Left lung (tissue), 10 donors: ENCODE measurements around the gene RENBP. TPM values are rescaled to one million over a fixed set of nuclear protein-coding genes. Genes with fewer than 3 reads are reported as not detected.

Experiments
- ATAC-seq: fragments of 200-7000 bp; cut with Tn5 transposase; one replicate; pipeline ENCODE4 v1.9.1; 2020; ENCODE audit warnings: moderate library complexity
- DNase-seq, 4 donors: peaks; one replicate each; pipeline ENCODE4 v3.0.0-alpha.2; 2013 to 2020
- H3K27ac ChIP-seq, 2 donors: fragments of 200-600 bp; sonication (generic) in 1 of 2; one replicate each; pipeline versions ENCODE4 v1.5.0 to v1.8.0; 2020 to 2021
- H3K27me3 ChIP-seq, 2 donors: fragments of 200-600 bp; sonication (generic) in 1 of 2; one replicate each; pipeline versions ENCODE4 v1.5.0 to v1.8.0; 2020 to 2021
- H3K36me3 ChIP-seq, 2 donors: fragments of 200-600 bp; sonication (generic) in 1 of 2; one replicate each; pipeline versions ENCODE4 v1.5.0 to v1.8.0; 2020 to 2021
- H3K4me1 ChIP-seq, 2 donors: fragments of 200-600 bp; one replicate each; pipeline ENCODE4 v1.8.0; 2021
- H3K4me3 ChIP-seq, 2 donors: fragments of 200-600 bp; sonication (generic) in 1 of 2; one replicate each; pipeline versions ENCODE4 v1.5.0 to v1.8.0; 2020 to 2021; ENCODE audit warnings: mild to moderate bottlenecking in 1 of 2
- H3K9me3 ChIP-seq, 2 donors: fragments of 200-600 bp; sonication (generic) in 1 of 2; one replicate each; pipeline versions ENCODE4 v1.5.0 to v1.8.0; 2020 to 2021
- intact Hi-C, 2 donors: fragments of 100-400 bp; cut with DNase I; formaldehyde crosslinking; loops; one replicate each; pipeline versions ENCODE4 v1.11.2 to v1.14.2; 2022
- polyA plus RNA-seq, 6 donors: library from polyadenylated mRNA; unstranded; fragments of 120-200 nt; gene quantifications; one replicate each; pipeline ENCODE4 v1.2.1, GENCODE V29; 2013; ENCODE audit not compliant: insufficient read length in 6 of 6
- total RNA-seq, 2 donors: library from RNA; stranded (reverse); fragmentation: NEBNext Ultra II Directional; extraction: Animal tissue kit (Norgen Biotek cat#: 25700); gene quantifications; one replicate each; pipeline ENCODE4 v1.2.1, GENCODE V29; 2021
- TF ChIP-seq, protein P1 (sequence below), 2 donors: fragments of 200-600 bp; sonication (generic) in 1 of 2; IDR thresholded peaks; one replicate each; pipeline versions ENCODE4 v1.5.0 to v1.8.0; 2021; ENCODE audit warnings: antibody characterized with exemption in 2 of 2
- donor health status: DM: no; HTN: yes; CAD: no.
- donor health status: DM: no; HTN: no; CAD: no.

RENBP gene
- total and polyA plus RNA-seq, 8 donors, result 5.2 to 62.1 (median 6.7) TPM

- Histone ChIP-seq H3K4me3 (no peak overlapping the region), H3K4me1 (peaks cover 0 to 8% of the 10 kb centered on the region in 2 donors), H3K27me3 (no peaks in the 10 kb centered on the region), H3K27ac (no peak overlapping the region), H3K9me3 (no peaks in the 10 kb centered on the region), H3K36me3 (peaks cover 0 to 100% of the 10 kb centered on the region in 2 donors)
- no peak for DNase-seq
- intact Hi-C loops, result no loop called here
- TF ChIP-seq, protein P1, sequence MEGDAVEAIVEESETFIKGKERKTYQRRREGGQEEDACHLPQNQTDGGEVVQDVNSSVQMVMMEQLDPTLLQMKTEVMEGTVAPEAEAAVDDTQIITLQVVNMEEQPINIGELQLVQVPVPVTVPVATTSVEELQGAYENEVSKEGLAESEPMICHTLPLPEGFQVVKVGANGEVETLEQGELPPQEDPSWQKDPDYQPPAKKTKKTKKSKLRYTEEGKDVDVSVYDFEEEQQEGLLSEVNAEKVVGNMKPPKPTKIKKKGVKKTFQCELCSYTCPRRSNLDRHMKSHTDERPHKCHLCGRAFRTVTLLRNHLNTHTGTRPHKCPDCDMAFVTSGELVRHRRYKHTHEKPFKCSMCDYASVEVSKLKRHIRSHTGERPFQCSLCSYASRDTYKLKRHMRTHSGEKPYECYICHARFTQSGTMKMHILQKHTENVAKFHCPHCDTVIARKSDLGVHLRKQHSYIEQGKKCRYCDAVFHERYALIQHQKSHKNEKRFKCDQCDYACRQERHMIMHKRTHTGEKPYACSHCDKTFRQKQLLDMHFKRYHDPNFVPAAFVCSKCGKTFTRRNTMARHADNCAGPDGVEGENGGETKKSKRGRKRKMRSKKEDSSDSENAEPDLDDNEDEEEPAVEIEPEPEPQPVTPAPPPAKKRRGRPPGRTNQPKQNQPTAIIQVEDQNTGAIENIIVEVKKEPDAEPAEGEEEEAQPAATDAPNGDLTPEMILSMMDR (IDR thresholded peaks at IDR 0.05), result no peak
- no peak for ATAC-seq
Observed at GRCh38 chrX:153953892-153954557, 9.6 kb upstream of the RENBP start.

GRCh38 chrX:153953342-153953830 lies 8.9 kb upstream of the RENBP start:
- Histone ChIP-seq H3K9me3 (no peaks in the 10 kb centered on the region), H3K4me1 (peaks cover 0 to 13% of the 10 kb centered on the region in 2 donors), H3K36me3 (peaks cover 0 to 97% of the 10 kb centered on the region in 2 donors), H3K27ac (no peak overlapping the region), H3K27me3 (no peaks in the 10 kb centered on the region), H3K4me3 (no peak overlapping the region)
- TF ChIP-seq, protein P1 (IDR thresholded peaks at IDR 0.05), result peak; percentile 91 to 98
- DNase-seq, result peak; percentile 38 to 88 (median 66)
- intact Hi-C loops, result no loop called here
- ATAC-seq, result peak; percentile 82

GRCh38 chrX:153952373-153953026 lies 8.1 kb upstream of the RENBP start:
- ATAC-seq (no peak), DNase-seq (no peak)
- H3K4me3 ChIP-seq, result no peak overlapping the region
- TF ChIP-seq, protein P1 (IDR thresholded peaks at IDR 0.05), result no peak
- peaks cover 0 to 88% of the 10 kb centered on the region in 2 donors for H3K36me3 ChIP-seq
- no peaks in the 10 kb centered on the region for H3K9me3 ChIP-seq
- peaks cover 0 to 21% of the 10 kb centered on the region in 2 donors for H3K4me1 ChIP-seq
- H3K27ac ChIP-seq, result no peak overlapping the region
- H3K27me3 ChIP-seq, result no peaks in the 10 kb centered on the region
- intact Hi-C loops, result no loop called here

DNA sequence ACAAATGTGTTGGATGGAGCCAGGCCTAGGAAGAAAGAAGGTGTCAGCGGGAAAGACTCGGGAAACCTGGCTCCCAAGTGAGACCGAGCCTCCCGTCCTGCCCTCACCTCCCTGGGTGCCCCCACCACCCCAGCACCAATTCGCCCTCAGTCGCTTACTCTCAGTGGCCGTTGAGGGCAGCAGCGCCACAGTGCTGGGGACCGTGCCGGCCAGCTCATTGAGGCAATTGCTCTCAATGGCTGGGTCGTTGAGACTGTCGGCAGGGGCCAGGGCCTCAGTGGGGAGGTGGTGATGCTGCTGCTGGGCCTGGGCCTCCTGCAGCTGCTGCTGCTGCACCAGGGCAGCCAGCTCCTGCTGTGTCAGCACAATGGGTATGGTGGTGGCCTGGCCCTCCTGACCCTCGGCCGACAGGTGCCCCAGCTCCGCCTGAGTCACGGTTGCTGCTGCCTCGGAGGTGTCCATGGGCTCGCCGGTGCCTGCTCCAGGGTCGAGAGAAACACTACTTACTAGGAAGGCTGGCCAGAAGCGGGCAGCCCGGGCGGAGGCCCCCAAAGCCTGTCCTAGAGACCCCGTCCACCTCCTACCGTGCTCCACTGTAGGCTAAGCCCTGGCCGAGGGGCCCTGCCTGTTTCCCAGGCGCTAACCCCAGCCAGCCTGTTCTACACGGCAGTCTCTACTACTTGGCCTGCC lies 7.4 kb upstream of the RENBP start:
- no peak overlapping the region for H3K27ac ChIP-seq
- intact Hi-C loops, result no loop called here
- peaks cover 0 to 81% of the 10 kb centered on the region in 2 donors for H3K36me3 ChIP-seq

More for the DNA sequence above, 7.4 kb upstream of the RENBP start:
- Histone ChIP-seq H3K9me3 (no peaks in the 10 kb centered on the region), H3K27me3 (no peaks in the 10 kb centered on the region), H3K4me3 (no peak overlapping the region), H3K4me1 (peaks cover 0 to 26% of the 10 kb centered on the region in 2 donors)
- DNase-seq (no peak), ATAC-seq (no peak)
- TF ChIP-seq, protein P1 (IDR thresholded peaks at IDR 0.05), result no peak
